Nephron progenitor cell (in vitro differentiated cells): Measurements from ENCODE around the gene HCK.

ENCODE experiments used
- DNase-seq: peaks from one replicate; pipeline ENCODE4 v3.0.0; 2021
- H3K27ac Mint-ChIP-seq: 2 replicates; pipeline ENCODE4 v1.8.0; 2021; ENCODE audit warnings: mild to moderate bottlenecking, moderate library complexity, mixed read lengths
- H3K27me3 Mint-ChIP-seq: 2 replicates; pipeline ENCODE4 v1.8.0; 2021; ENCODE audit warnings: mild to moderate bottlenecking, low read depth, mixed read lengths; ENCODE audit not compliant: poor library complexity
- H3K36me3 Mint-ChIP-seq: 2 replicates; pipeline ENCODE4 v1.8.0; 2021; ENCODE audit warnings: low read depth, mixed read lengths
- H3K4me1 Mint-ChIP-seq: 2 replicates; pipeline ENCODE4 v1.8.0; 2021; ENCODE audit warnings: mixed read lengths
- H3K4me3 Mint-ChIP-seq: 2 replicates; pipeline ENCODE4 v1.8.0; 2021; ENCODE audit warnings: mild to moderate bottlenecking, moderate library complexity, mixed read lengths
- H3K9me3 Mint-ChIP-seq: 2 replicates; pipeline ENCODE4 v1.8.0; 2021; ENCODE audit warnings: mild to moderate bottlenecking, moderate library complexity, mixed read lengths
- TF ChIP-seq, protein P1 (sequence below): fragments of 200-600 bp; sonication (generic); IDR thresholded peaks from 2 replicates; pipeline ENCODE4 v1.5.0; 2021; ENCODE audit warnings: antibody characterized with exemption

The HCK gene

DNA sequence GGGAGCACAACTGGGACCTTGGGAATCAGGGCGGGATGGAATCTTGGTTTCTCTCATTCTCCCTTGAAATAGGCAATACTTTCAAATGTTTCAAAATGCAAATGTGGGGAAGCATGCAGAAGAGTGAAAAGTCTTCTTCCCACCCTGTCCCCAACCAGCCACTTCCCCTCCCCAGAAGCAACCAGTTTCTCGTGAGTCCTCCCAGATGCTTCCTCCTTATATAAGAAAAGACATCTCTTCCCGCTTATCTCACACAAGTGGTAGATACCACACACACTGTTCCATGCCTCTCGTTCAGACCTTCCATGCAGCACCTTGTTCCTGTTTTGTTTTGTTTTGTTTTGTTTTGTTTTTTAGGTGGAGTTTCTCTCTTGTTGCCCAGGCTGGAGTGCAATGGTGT is 25.1 kb downstream of the HCK start:
- Mint-ChIP-seq H3K36me3 (no peaks in the 10 kb centered on the region), H3K4me3 (no peak overlapping the region), H3K9me3 (no peaks in the 10 kb centered on the region), H3K27ac (no peak overlapping the region), H3K27me3 (peaks cover 4% of the 10 kb centered on the region), H3K4me1 (peaks cover 16% of the 10 kb centered on the region)
- TF ChIP-seq, protein P1, sequence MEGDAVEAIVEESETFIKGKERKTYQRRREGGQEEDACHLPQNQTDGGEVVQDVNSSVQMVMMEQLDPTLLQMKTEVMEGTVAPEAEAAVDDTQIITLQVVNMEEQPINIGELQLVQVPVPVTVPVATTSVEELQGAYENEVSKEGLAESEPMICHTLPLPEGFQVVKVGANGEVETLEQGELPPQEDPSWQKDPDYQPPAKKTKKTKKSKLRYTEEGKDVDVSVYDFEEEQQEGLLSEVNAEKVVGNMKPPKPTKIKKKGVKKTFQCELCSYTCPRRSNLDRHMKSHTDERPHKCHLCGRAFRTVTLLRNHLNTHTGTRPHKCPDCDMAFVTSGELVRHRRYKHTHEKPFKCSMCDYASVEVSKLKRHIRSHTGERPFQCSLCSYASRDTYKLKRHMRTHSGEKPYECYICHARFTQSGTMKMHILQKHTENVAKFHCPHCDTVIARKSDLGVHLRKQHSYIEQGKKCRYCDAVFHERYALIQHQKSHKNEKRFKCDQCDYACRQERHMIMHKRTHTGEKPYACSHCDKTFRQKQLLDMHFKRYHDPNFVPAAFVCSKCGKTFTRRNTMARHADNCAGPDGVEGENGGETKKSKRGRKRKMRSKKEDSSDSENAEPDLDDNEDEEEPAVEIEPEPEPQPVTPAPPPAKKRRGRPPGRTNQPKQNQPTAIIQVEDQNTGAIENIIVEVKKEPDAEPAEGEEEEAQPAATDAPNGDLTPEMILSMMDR = no peak
- DNase-seq = no peak

DNA sequence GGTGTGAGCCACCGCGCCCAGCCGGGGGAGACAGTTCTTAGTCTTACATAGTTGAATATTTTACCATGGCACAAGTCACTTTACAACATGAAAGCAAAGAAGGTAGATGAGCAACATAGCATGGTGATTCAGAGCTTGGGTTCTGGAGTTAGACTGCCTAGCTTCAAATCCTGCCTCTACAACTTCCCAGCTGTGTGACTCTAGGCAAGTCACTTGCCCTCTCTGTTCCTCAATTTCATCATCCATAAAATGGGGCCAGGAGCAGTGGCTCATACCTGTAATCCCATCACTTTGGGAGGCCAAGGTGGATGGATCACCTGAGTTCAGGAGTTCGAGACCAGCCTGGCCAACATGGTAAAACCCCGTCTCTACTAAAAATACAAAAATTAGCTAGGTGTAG is 26.3 kb downstream of the HCK start:
- peaks cover 16% of the 10 kb centered on the region for H3K4me1 Mint-ChIP-seq
- no peak overlapping the region for H3K4me3 Mint-ChIP-seq
- peaks cover 7% of the 10 kb centered on the region for H3K27me3 Mint-ChIP-seq

DNA sequence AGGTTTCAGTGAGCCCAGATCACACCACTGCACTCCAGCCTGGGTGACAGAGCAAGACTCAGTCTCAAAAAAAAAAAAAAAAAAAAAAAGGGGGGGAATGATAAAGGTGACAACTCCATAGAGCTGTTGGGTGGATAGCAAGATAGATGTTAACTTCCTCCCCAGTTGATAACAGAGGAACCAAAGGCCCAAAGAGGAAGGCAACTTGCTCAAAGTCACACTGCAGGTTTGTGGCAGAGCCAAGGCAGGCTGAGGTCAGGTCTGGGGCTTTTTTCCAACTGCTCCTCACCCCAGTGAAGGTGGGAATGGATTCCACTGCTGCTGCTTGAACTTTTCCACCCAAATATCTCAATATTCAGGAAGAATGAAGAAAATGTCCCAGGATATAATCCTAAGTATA is 26.7 kb downstream of the HCK start:
- no peak for DNase-seq
- Mint-ChIP-seq H3K4me3 (no peak overlapping the region), H3K9me3 (no peaks in the 10 kb centered on the region), H3K27me3 (peaks cover 7% of the 10 kb centered on the region), H3K36me3 (no peaks in the 10 kb centered on the region), H3K27ac (no peak overlapping the region), H3K4me1 (peaks cover 16% of the 10 kb centered on the region)
- TF ChIP-seq, protein P1 = no peak

More for the DNA sequence above, 26.3 kb downstream of the HCK start:
- Mint-ChIP-seq H3K36me3 (no peaks in the 10 kb centered on the region), H3K9me3 (no peaks in the 10 kb centered on the region), H3K27ac (no peak overlapping the region)
- TF ChIP-seq, protein P1 = no peak
- no peak for DNase-seq

DNA sequence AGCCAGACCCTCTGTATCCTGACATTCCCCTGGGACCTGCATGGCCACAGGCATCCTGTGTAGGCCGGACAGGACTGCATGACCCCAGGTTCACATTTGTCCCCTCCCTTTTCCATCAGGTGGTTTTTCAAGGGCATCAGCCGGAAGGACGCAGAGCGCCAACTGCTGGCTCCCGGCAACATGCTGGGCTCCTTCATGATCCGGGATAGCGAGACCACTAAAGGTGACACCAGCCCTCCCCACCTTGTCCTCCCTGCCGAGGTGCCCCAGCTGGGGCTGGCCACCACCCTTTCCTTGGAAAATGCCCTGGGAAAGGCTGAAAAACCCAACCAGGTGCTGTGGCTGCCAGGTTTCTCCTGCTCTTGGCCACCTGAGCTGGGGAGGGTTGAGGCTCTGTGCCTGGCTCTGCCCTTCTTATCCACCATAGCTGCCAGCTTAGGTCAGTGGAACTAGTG is 27.6 kb downstream of the HCK start:
- Mint-ChIP-seq H3K9me3 (no peaks in the 10 kb centered on the region), H3K27me3 (peaks cover 10% of the 10 kb centered on the region)

DNA sequence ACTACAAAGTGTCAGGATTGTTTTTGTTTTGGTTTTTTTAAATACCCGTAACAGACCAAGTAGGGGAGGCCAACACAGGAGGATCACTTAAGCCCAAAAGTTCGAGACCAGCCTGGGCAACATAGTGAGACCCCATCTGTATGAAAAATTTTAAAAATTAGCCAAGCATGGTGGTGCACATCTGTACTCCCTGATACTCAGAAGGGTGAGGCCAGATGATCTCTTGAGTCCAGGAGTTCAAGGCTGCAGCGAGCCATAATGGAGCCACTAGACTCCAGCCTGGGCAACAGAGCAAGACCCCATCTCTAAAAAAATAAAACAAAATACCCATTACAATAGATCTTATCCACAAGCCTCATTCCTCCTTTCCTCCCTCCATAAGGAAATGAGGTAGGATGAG is 28.7 kb downstream of the HCK start:
- TF ChIP-seq, protein P1 = no peak
- H3K27ac Mint-ChIP-seq = no peak overlapping the region
- H3K4me1 Mint-ChIP-seq = peaks cover 10% of the 10 kb centered on the region
- H3K27me3 Mint-ChIP-seq = peaks cover 8% of the 10 kb centered on the region
- no peaks in the 10 kb centered on the region for H3K9me3 Mint-ChIP-seq
- DNase-seq = no peak
- H3K36me3 Mint-ChIP-seq = no peaks in the 10 kb centered on the region
- H3K4me3 Mint-ChIP-seq = no peak overlapping the region

More for the DNA sequence above, 27.6 kb downstream of the HCK start:
- TF ChIP-seq, protein P1 = no peak
- peaks cover 14% of the 10 kb centered on the region for H3K4me1 Mint-ChIP-seq
- no peak overlapping the region for H3K27ac Mint-ChIP-seq
- DNase-seq = peak; percentile 14
- H3K4me3 Mint-ChIP-seq = no peak overlapping the region
- H3K36me3 Mint-ChIP-seq = no peaks in the 10 kb centered on the region

DNA sequence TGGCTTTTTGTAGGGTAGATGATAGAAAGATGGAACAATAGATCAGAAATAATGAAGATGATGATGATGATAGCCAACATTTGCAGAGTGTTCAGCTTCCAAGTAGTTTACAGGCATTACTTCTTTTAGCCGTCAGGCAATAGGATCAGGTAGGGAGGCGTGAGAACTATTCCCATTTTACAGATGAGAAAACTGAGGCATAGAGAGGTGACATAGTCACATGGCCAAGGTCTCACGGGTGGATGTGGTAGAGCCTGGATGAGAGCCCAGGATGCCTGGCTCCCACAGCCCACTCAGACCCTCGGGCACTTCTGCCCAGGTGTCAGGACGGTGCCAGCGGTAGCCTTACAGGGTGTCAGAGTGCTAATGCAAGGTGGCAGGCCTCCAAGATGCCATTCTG is 31.4 kb downstream of the HCK start:
- Mint-ChIP-seq H3K27ac (no peak overlapping the region), H3K9me3 (no peaks in the 10 kb centered on the region), H3K27me3 (peaks cover 8% of the 10 kb centered on the region), H3K4me3 (no peak overlapping the region), H3K36me3 (no peaks in the 10 kb centered on the region), H3K4me1 (peaks cover 10% of the 10 kb centered on the region)
- DNase-seq = no peak
- TF ChIP-seq, protein P1 = no peak
